NCI-H345 (cell line): Measurements from ENCODE around the gene ENTPD1.
A peak's percentile ranks its signal among the peaks of the same experiment; 100 is the strongest.
"Not testable (repeated sequence)": the region's sequence is repeated elsewhere in the genome, so short reads cannot be mapped to it uniquely, and the experiment has no call there.

ENCODE experiments used
- DNase-seq: peaks from one replicate; lab custom pipeline; 2025; lab: John Stamatoyannopoulos, UW

Gene ENTPD1

DNA sequence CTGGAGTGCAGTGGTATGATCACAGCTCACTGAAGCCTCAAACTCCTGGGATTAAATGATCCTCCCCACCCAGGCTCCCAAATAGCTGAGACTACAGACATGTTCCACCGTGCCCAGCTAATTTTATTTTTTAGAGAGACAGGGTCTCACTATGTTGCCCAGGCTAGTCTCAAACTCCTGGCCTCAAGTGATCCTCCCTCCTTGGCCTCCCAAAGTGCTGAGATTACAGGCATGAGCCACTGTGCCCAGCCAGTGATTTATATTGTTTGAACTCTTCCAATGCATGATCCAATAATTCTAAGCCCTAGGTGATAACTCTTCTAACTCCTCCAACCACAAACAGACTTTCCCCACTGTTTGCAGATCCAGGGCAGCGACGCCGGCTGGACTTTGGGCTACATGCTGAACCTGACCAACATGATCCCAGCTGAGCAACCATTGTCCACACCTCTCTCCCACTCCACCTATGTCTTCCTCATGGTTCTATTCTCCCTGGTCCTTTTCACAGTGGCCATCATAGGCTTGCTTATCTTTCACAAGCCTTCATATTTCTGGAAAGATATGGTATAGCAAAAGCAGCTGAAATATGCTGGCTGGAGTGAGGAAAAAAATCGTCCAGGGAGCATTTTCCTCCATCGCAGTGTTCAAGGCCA lies 110.0 kb downstream of the ENTPD1 start:
- DNase-seq = no peak

- DNase-seq = no peak
Measured at GRCh38 chr10:95866467-95866842, 110.5 kb downstream of the ENTPD1 start.

- DNase-seq = no peak
Measured at GRCh38 chr10:95867866-95868265, 111.9 kb downstream of the ENTPD1 start.

- DNase-seq = no peak
Measured at GRCh38 chr10:95872158-95872711, 116.3 kb downstream of the ENTPD1 start.

GRCh38 chr10:95873139-95873538 lies 117.2 kb downstream of the ENTPD1 start:
- DNase-seq = no peak

GRCh38 chr10:95873651-95874050 lies 117.7 kb downstream of the ENTPD1 start:
- no peak for DNase-seq

DNA sequence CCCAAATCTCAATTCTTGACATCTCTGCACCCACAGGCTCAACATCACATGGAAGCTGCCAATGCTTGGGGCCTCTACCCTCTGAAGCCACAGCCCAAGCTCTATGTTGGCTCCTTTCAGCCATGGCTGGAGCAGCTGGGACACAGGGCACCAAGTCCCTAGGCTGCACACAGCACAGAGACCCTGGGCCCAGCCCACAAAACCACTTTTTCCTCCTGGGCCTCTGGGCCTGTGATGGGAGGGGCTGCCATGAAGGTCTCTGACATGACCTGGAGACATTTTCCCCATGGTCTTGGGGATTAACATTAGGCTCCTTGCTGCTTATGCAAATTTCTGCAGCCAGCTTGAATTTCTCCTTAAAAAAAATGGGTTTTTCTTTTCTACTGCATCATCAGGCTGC lies 118.8 kb downstream of the ENTPD1 start:
- not testable (repeated sequence) for DNase-seq

- no peak for DNase-seq
Measured at GRCh38 chr10:95876756-95877155, 120.8 kb downstream of the ENTPD1 start.

- no peak for DNase-seq
Measured at GRCh38 chr10:95877881-95878280, 121.9 kb downstream of the ENTPD1 start.

DNA sequence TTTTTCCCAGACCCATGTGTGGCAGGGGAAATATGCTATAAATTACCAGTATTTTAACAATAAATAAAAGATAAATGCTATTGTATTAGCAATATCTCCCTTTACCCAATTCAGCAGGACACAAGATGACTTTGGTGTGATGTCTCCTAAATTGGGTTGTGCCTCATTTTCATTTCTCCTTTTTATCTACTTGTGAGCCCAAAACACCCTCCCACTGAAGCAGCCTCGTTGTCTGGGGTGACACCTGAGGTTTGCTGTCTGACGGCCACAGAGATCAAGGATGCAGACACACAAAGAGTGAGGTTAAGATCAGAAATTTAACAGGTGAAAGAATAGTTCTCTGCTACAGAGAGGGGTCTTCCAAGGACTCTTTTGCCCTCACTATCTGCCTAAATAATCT lies 124.7 kb downstream of the ENTPD1 start:
- DNase-seq = no peak

- DNase-seq = no peak
Measured at GRCh38 chr10:95881316-95881715, 125.4 kb downstream of the ENTPD1 start.

DNA sequence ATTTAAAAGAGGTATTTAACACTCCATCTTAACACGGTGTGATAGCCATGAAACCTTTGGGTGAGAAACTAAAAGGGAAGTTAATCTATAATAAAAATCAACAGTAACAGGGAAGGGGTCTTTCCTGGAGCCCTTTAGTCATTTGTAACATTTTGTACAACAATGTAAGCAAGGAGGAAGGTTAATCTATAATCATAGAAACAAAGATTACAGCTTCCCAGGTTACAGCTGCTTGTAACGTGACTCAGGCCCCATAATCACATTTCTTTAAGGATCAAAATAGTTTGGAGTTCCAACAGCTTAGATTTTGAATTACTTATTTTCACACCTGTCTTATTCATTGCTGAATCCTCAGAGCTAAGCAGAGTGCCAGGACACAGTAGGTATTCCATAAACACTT lies 133.9 kb downstream of the ENTPD1 start:
- DNase-seq = no peak

GRCh38 chr10:95896071-95896850 lies 140.3 kb downstream of the ENTPD1 start:
- DNase-seq = no peak

GRCh38 chr10:95905897-95906580 lies 150.1 kb downstream of the ENTPD1 start:
- DNase-seq = not testable (repeated sequence)

GRCh38 chr10:95906677-95907455 lies 150.9 kb downstream of the ENTPD1 start:
- peak; percentile 15 for DNase-seq

DNA sequence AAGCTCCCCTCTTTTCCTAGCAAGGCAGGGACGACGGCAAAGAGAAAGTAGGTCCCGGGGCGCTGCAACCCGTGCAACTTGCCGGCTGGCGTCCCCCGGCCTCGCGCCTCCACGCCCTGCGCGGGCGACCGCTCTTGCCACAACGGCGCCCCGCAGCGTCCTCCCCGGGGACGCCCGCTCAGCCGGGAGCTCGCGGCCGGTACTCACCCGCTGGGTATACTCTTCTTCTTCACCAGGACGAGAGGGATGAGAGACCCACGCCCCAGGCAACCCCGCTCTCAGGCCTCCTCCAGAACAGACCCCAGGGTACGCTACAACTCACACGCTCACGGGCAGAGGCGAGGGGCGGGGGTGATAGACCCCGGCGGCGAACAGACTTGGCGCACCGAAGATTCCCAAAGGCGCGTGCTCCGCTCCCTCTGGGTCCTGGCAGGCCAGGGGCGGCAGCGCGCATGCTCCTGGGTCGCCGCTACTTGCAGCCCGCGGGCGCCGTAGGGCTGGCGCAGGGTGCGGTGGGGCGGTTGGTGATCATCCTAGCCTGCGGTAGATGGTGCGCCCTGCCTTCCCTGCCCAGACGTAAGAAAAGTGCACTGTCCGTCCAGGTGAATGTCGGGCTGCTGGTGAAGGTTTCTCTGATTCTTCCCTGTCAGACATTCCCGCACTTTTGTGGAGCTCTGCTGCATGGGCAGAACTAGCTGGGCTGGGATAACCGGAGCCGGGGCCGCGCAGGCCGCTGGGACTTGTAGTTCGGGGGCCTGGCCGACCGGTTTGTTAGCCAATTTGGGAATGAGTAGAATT lies 151.7 kb downstream of the ENTPD1 start, which contains the start of gene CC2D2B:
CC2D2B (plus strand) TSS at position 520 of the 798 bp plus-strand sequence. CDS start 3,349 bp downstream, outside the sequence.
- DNase-seq = peak; percentile 66

GRCh38 chr10:95908450-95908849 lies 152.5 kb downstream of the ENTPD1 start:
- DNase-seq = no peak

DNA sequence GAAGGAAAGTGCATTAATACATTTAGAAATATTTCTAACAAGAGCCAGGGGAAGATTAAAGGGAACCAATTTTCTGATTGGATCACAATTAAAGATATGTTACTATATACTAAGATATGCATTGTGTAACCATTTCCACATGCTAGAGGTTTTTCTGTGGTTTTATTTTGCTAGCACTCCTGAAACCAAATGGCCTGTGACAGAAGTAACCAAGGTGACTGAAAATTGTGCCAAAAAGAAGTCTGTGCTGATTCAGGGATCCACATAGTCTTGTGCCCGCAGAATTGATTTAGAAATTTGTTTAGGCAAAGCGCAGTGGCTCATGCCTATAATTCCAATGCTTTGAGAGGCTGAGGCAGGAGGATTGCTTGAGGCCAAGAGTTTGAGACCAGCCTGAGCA lies 153.6 kb downstream of the ENTPD1 start:
- DNase-seq = no peak

- not testable (repeated sequence) for DNase-seq
Measured at GRCh38 chr10:95916039-95916438, 160.1 kb downstream of the ENTPD1 start.
